CD4-positive, alpha-beta T cell treated with Interleukin-17A for 4 hours (primary cell): Measurements from ENCODE around the gene PPFIA4.

Experiments
- DNase-seq: peaks from one replicate; pipeline ENCODE4 v3.0.0-alpha.2; 2020; ENCODE audit warnings: mixed read lengths

PPFIA4 gene

DNA sequence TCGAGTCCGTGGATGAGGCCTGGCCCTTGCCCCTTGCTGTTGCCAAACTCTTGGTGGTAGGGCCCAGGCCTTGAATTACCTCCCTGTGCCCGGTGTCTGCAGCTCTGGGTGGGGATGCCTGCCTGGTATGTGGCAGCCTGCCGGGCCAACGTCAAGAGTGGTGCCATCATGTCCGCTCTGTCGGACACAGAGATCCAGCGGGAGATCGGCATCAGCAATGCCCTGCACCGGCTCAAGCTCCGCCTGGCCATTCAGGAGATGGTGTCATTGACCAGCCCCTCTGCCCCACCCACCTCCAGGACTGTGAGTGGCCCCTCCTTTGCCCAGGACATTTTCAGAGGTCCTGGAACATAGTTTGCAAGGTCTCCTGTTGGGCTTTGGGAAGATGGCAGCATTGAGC, 33.8 kb downstream of the PPFIA4 start:
- DNase-seq = no peak

DNA sequence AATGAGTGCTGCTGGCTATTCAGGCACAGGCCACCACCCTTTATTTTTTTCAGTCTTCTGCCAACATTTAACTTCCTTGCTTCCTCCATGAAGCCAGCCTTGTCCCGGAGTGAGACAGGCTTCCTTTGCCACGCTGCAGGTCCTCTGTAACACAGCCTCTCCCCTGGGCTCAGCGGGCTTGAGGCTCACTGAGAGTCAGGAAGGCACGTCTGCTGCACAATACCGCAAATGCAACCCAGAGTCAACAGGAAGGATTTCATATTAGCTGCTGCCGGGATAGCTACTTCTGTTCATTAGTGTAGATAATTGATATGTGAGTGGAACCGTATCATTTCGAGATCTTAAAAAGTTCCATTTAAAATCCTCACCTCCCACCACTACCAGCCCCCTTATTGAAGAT, 37.0 kb downstream of the PPFIA4 start:
- DNase-seq = no peak

DNA sequence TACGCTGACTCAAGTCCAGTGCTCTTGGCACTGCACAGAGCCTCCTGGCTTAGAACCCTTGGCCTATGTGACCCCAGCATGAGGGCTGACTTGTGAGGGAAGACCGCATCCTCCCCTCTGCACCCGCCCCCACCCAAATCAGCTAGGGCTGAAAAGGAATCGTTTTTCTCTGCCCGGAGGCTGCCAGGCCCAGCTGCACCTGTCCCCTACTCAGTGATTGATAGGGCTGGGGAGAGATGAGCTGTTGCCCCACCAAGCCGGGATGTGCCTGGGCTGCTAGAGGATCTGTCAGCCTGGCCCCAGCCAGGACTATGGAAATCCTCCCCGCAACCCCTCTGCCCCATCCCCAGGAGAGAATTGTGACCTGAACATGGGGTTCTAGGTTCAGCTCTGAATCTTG, 38.9 kb downstream of the PPFIA4 start:
- no peak for DNase-seq

DNA sequence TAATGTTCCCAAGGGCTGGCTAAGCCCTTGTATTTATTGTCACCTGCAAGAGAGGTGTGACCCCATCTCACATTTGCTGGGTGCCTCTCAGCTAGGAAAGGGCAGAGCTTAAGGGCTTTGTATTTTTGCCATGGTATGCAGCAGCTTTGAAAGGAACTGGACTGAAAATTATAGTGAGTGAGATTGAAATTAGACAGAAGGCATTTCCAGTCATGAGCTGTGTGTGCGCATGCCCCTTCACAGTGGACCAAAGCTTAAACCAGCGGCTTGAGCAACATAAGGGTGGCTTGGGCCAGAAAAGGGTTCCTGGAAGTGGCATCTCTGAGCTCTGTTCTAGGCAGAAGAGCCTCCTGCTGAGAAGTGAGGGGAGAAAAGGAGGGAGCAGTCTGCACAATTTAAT, 39.7 kb downstream of the PPFIA4 start:
- no peak for DNase-seq

DNA sequence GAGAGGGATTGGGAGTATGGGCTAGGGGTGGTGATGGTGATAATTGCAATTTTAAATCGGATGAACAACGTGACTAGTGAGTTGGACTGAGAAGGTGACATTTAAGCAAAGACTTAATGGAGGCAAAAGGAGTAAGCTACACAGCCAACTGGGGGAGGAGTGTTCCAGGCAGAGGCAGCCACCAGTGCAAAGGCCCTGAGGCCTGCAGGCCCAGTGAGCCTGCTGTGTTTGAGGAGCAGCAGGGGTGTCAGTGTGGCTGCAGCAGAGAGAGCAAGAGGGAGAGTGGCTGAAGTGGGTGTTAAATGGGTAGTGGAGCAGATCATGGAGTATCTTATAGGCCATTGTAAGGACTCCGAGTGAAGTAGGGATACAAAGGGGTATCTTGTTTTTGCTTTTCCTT, 40.7 kb downstream of the PPFIA4 start:
- DNase-seq = no peak

DNA sequence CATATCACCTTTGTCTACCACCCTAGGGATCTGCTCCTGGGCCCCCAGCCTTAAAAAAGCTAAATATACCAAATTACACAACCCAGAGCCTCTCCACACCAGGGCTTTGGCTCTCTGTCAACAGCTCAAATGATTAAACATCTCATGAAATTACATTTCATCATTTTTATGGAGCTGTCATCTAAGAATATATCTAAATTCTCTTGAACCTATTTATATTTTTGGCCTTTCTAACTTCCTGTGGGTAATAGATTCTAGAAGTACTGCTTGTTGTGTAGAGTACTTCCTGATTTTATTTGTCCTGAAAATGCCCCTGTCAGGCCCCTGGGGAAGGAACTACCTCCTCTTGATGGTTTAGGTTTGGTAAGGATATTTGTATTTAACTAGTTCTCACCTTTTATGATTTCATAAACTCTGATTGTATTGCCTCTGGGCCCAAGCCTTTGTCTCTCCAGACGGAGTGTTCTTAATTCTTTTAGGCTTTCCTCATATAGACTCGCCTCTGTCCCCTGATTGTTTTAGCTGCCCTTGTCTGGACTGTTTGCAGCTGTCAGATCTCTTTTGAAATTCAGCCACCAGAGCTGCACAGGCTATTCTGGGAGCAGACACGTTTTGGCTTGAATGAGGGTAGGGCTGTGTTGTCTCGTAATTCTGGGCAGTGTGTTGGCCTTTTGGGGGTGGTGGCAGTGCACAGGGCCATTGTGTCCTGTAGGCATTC, 42.9 kb downstream of the PPFIA4 start:
- no peak for DNase-seq

DNA sequence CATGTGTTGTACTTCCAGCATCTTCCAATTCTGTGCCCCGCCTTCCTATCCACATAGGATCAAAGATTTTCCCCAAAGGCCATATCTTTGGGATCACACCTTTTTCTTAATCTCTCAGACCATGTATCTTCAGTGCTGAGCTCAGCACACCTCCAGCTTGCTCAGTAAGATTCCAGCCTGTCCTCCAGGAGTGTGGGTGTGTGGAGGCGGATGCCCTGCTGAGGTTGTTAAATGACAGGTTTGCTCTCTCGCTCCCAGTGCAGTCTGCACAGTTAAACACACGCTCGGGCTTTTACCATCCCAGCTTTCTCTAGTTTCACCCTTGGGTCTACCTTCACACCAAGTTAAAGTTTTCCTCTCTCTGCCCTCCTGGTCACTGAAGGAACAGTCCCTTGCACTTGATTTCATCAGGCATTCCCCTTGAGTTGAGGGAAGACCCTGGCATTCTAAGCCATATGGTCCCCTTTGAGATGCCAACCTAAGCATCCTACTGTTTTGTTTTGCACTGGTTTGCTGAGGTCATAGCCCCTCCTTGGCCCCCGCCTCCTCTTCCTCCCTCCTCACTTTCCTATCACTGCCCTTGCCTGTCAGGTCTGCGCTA, 45.8 kb downstream of the PPFIA4 start:
- DNase-seq = no peak

DNA sequence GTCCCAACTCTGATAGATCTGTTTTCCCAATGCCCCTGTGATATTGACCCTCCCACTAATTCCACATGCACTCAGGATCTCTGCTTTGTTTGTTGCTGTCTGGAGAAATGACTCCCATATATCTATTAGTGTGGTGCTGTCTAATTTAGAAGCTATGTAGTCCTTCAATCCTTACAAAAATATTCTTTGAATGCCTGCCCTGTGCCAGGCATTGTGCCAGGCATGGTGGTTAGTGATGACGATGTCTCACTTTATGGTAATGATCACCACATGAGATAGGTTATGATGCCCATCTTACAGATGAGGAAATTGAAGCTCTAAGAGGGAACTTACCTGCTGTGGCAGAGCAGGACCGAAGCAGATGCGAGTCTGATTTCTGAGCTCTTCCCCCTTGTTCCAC, 46.6 kb downstream of the PPFIA4 start:
- no peak for DNase-seq

DNA sequence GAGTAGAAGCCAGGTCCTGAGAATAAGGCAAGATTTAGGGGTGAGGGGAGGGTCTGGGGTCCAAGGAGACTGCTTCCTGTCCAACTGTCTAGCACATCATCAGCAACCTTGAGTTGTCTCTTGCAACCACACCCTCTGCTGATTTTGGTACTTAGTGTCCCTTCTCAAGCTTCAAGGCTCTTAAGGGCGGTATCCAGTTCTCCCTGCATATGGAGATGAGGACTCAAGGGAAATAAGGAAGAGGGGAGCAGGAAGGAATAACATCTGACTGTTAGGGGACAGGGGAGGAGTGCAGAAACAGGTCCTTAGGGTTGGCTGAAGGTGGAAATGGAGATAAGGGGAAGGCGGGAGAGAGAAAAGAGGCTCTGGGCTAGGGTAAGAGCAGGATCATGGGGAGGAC, 47.2 kb downstream of the PPFIA4 start:
- DNase-seq = no peak

DNA sequence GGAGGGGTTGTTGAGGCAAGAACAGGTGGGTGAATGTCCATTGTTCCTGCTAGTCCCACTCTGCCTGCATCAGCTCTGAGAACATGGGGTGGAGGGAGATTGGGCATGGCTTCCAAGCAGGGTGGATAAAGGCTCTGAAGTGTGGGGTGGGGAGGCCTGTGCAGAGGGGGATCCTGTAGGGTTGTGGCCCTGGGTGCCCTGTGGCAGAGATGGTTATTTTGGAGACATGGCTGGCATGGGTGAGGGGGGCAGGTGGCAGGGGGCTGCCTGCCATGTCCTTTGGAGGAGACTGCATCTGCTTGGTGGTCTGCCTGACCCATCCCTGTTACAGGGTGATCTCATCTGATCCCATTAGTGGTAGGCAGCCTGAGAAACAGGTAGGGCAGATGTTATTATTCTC, 48.3 kb downstream of the PPFIA4 start:
- DNase-seq = no peak

DNA sequence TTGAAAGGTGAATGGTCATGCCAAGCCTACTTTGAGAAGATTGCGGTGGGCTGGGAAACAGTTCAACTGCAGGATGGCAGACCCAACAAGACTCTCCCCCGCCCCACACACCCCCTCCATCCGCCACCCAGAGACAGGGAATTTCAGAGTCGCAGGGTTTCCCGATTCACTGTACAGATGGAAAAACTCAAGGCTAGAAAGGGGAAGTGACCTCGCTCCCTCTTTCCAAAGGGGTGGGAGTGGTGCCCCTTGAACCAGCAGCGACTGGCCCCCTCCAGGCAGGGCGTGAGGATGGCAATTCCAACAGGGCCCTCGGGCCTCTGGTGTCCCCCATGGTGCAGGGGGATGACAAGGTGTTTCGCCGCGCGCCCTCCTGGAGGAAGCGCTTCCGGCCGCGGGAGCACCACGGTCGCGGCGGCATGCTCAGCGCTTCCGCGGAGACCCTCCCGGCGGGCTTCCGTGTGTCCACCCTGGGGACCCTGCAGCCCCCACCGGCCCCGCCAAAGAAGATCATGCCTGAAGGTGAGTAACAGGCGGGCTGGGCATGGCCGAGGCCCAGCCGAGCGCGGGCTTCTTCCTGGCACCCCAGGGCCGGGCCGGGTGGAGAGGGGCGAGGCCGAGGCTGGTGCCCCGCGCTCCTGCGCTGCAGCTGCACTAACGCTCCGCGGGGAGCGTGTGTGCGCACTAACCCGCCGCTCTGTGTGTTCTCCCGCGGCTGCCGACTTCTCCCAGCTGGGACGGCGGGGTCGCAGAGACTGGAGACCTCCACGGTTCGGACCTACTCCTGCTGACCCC, 49.1 kb downstream of the PPFIA4 start:
- DNase-seq = no peak

DNA sequence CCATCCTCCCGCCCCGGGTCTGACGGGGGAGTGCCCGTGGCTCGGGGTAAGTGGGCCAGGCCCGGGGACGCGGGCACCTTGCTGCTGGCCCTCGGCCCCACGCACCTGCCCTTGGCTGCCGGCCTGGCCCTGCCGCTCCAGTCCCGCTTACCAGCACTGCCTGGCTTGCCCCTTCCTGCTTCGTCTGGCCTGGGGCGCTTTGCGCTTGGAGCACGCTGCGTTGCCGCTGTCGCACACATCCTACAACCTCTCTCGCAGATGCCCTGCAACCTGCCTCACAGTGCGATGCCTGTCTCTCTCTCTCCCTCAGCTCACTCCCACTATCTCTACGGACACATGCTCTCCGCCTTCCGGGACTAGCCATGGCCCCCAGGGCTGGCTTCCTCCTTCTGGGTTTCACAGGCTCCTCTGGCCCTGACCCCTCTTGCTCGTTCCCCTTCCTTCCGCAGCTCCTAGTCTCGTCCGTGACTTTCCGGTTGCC, 49.8 kb downstream of the PPFIA4 start:
- DNase-seq = no peak

DNA sequence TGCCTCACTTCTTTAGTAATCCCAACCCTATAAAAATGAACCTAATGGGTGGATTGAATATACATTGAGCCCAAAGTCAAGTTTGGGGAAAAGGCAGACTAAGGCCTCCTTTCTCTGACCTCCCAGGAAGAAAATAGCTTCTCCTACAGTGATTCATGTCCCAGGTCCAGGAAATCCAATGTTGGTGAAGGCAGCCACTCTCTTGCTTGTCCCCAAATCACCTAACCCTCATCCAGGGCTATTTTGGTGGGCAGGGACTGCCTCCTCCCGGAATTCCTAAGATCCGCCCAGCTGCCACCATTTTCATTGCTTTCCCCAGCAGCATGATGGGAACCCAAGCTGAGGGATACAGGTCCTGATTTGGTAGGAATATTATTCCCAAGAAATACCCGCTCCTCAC, 51.1 kb downstream of the PPFIA4 start:
- DNase-seq = no peak

DNA sequence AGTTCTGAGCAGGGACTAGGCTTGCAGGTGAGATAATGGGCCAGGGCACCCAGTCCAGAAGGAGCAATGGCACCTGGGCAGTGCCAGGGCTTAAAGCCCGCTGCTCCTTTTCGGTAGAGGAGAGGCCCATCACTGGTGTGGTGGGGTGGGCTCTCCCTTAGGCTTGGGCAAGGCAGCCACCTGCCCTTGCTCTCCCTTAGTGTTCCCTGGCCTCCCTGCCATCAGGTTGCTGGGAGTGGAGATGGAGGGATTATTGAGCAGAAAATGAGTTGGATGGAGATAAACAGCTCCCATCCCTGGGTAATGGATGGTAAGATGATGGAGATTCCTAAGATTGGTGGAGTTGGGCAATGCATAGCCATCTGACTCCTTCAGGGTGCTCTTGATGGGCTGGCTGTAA, 51.7 kb downstream of the PPFIA4 start:
- no peak for DNase-seq

DNA sequence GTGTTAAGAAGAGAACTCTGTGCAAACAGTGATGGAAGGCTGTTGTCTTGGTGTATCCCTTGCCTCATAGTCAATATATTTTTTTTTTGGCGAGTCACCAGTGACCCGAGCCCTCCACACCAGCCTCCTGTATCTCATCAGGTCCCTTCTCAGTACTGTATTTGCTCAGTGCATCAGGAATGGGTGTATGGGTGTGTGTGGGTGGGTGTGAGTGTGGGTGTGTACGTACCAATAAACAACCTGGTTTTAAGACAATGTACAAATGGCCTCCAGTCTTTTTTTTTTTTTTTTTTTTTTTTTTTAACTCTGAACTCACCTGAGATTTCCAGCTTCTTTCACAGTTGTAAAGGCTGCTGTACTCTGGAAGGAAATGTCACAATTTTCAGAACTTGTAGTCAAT, 52.2 kb downstream of the PPFIA4 start:
- DNase-seq = no peak

DNA sequence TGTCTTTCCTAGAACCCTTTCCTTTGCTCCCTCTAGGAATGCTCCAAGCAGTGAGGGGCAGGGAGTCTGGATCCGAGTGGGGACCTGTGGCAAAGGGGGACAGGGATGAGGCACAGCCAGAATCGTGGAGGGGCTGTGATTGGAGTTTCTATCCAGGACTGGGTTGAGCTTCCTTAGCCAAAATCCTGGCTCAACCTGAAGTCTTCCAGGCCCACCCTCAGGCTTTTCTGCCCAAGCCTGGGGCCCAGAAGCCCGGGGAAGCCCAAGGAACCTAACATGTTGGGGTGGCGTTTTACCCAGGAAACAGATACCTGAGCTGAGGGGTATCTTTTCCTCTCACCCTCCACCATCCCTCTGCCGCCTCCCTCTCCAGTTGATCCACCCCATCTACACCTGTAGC, 54.2 kb downstream of the PPFIA4 start:
- no peak for DNase-seq

DNA sequence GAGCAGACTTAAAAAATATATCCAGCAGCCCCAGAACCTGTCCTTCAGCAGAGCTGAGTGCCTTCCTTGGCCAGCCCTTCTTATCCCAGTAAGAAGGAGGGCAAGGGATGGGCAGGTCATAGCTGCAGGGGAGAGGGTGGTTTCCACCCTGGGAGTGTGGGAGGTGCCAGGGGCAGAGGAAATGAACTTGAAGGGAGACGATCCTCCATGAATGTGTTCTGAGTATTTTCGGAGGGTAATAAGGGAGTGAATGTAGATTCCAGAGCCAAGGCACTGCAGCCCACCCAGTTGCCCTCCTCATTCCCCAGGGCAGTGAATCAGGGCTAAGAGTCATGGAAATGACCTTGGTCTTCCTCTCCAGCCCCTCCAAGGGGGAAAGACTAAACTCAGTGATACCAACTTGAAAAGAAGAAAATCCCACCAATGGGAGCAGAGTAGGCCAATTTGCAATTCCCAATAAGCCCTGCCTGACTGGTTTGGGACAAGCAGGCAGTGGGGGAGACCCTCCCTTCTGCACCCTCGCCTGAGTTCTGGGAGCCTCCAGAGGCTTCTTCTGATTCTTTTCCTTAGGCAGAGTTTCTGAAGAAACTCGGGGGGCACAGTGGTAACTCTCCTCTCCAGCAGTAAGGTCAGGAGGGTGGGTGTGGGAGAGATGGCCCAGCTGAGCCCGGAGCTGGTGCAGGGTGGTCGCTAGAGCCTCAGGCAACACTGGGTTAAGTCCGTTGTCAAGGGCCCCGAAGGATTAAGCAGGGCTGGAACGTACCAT, 55.4 kb downstream of the PPFIA4 start:
- DNase-seq = no peak

DNA sequence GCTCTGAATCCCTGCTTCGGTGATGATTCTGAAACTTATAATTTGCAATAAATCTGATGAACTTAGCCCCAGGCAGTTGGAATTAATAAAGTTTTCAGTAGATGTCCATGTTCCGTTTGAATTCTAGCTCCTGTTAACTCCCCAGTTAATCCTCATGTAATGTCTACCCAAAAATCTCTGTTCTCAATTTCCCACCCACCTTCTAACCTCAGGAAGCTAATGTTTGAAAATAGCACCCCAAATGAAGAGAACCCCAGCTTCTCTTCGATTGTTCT, 55.9 kb downstream of the PPFIA4 start:
- no peak for DNase-seq

DNA sequence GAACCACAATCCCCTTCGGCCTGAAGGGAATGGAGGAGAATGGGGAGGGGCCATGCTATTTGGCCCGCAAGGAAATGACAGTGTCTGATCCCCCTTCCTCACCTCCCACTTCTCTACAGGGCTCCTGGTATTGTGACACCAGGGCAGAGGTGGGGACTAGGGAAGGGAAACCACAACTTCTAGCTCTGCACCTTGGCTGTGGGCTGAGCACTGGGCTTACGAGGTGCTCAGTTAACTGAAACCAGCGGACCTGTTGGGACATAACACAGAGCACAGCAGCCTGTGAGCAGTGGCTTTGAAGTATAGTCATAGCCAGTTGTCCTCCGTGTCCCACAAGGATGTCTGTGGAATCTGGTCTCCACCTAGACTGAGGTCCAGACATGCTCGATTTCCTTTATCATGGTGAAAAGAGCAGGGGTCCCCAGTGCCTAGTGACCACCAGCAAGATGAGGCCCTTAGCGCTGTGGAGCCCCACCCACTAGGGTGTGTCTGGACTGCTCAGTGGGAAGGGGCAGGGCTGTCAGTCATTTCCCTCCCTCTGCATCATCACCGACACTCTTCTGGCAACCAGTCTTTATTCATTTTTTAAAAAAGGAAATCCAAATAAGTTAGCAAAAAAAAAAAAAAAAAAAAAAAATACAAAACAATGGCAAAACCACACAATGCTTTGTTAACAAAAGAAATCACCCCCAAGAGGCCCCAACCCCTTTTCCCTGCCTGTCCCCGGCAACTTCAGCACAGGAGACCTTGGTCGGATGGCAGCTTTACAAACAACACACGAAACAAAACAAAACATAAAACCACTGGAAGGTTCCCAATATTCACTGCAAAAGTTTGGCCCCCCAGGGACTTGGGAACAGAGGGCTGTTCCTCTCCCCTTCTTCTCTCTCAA, 56.5 kb downstream of the PPFIA4 start:
- no peak for DNase-seq

DNA sequence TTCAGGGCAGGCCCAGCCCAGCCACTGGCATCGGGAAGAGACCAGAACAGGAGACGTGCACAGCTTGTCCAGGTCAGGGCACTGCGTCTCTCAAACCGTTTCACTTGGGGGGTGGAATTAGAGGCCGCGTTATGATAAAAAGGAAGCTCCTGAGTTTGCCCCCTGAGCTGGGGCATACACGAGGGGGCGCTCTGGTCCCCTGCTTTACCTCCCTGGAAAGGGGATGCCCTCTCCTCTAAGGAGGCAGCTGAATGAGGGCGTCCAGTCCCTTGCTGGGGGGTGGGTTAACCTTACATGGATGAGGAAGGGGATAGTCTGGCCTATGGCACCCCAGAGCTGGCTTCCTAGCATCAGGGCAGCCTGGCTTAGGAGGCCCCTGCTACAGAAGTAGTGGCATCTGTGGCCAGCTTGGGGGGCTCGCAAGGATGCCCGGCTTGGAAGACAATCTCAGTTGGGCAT, 57.2 kb downstream of the PPFIA4 start:
- DNase-seq = no peak

DNA sequence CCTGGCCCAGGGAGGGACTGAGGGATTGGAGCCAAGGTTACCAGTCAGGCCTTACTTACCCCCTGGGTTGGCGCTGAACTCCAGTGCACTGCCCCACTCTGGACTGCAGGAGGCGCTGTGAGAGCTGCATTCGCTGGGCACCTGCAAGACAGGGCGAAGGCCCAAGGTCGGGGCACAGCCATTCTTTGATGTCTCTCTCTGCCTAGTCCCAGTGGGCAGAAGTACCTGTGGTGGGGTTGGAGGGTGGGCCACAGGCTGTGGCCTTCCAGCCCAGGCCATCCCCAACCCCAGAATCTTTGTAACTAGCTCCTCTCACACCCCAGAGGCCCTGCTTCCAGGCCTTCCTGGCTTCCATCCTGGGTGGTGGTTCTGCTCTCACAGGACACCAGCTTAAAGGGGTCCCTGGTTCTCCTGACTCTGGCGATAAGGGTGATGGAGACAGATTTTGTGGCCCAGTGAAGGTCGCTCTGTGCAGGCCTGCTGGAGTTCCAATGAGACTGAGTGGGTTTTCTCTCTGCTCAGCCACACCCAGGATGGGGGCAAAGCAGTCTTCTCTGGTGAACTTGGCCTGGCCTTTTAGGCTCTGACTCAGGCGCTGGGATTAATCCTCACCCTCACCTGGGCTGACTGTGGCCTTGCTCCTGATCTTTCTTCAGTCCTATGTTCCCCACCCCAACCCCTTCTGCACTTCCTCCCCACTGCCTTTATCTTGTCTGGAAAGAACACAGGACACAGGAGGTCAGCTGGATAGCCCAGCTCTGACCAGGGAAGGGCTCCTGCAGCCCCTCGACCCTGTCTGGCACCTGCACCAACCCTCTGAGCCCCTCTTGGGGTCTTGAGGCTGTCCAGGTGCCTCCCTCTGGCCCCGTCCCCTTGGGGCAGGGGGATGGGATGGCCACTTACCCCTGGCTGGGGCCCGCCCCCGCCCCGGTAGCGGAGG, 58.6 kb downstream of the PPFIA4 start:
- no peak for DNase-seq
